Measurements from ENCODE around the gene PRM2. TPM values are rescaled to one million over a fixed set of nuclear protein-coding genes. Genes with fewer than 3 reads are reported as not detected.
A peak's percentile ranks its signal among the peaks of the same experiment; 100 is the strongest.

The PRM2 gene
- total RNA-seq, 1 experiment from 2014 or later, result not detected

GRCh38 chr16:11232302-11232851, 43.9 kb downstream of the PRM2 start:
- H3K23ac ChIP-seq (ENCODE audit: insufficient read length, low read depth, low read length), result no peak overlapping the region
- H3K79me2 ChIP-seq (ENCODE audit: insufficient read depth, low read length), result no peaks in the 10 kb centered on the region
- no peak overlapping the region for H3K18ac ChIP-seq (ENCODE audit: insufficient read length, low read depth, low read length)
- H2BK120ac ChIP-seq (ENCODE audit: low read depth, low read length, poor library complexity, severe bottlenecking), result no peak overlapping the region
- H3K4me3 Mint-ChIP-seq, result 0 out of 5 replicates have a peak overlapping the region, but pooled peaks of 1 of the 2 experiments have one; percentile 42
- no peaks in the 10 kb centered on the region for H3K27me3 ChIP-seq (ENCODE audit: insufficient read depth, low read length)
- H2AK5ac ChIP-seq (ENCODE audit: insufficient read length, low read length), result no peak overlapping the region
- WGBS (ENCODE audit: extremely low coverage, insufficient read length, low lambda C conversion rate), result no CpG with 5 or more reads among the region's 3 CpGs
- no peak overlapping the region for H4K5ac ChIP-seq (ENCODE audit: insufficient read length, low read depth, low read length)
- H2BK5ac ChIP-seq (ENCODE audit: insufficient read length, low read length), result no peak overlapping the region
- H3K4me1 Mint-ChIP-seq, result peaks cover 0 to 6% of the 10 kb centered on the region in 2 experiments; a peak in 3 of 4 replicates
- no peak for DNase-seq
- H2AFZ ChIP-seq (ENCODE audit: low read length), result no peak overlapping the region
- H3K56ac ChIP-seq (ENCODE audit: insufficient read length, low read depth, low read length), result no peak overlapping the region
- H2BK12ac ChIP-seq (ENCODE audit: insufficient read length, low read depth, low read length), result no peak overlapping the region
- no peaks in the 10 kb centered on the region for H3K9me3 Mint-ChIP-seq
- peaks cover 8% of the 10 kb centered on the region for H3K27me3 Mint-ChIP-seq (ENCODE audit: low read depth)
- H3K79me1 ChIP-seq (ENCODE audit: insufficient read depth, low read depth, low read length, poor library complexity, severe bottlenecking), result no peaks in the 10 kb centered on the region
- H3K9me3 ChIP-seq (ENCODE audit: control insufficient read depth, low read depth, low read length), result no peaks in the 10 kb centered on the region
- H4K91ac ChIP-seq (ENCODE audit: insufficient read length, low read depth, low read length), result no peak overlapping the region
- H3K27ac Mint-ChIP-seq, result no peak overlapping the region; a peak in 2 of 7 replicates
- H3K23me2 ChIP-seq (ENCODE audit: insufficient read length, low read depth, low read length, poor library complexity, severe bottlenecking), result no peaks in the 10 kb centered on the region
- H4K8ac ChIP-seq (replicated peaks; ENCODE audit: insufficient read length, low read depth, low read length), result no peak overlapping the region
- no peaks in the 10 kb centered on the region for H3K36me3 Mint-ChIP-seq (ENCODE audit: insufficient read depth in 1 of 3, low read depth in 3 of 3)
- H4K20me1 ChIP-seq (ENCODE audit: control insufficient read depth, insufficient read depth, insufficient read length), result no peaks in the 10 kb centered on the region
- H3K4me1 ChIP-seq (ENCODE audit: insufficient read depth, low read length), result no peaks in the 10 kb centered on the region
- H3K4ac ChIP-seq (ENCODE audit: low read depth, low read length), result no peak overlapping the region
- H2BK20ac ChIP-seq (ENCODE audit: low read depth, low read length, poor library complexity, severe bottlenecking), result no peak overlapping the region
- H3K27ac ChIP-seq (ENCODE audit: insufficient read length, low read depth, low read length), result no peak overlapping the region
- no peak overlapping the region for H3T11ph ChIP-seq (ENCODE audit: low read length)
- no peak overlapping the region for H3K4me2 ChIP-seq (ENCODE audit: insufficient read depth, insufficient read length, low read length)
- TF ChIP-seq, protein P1, sequence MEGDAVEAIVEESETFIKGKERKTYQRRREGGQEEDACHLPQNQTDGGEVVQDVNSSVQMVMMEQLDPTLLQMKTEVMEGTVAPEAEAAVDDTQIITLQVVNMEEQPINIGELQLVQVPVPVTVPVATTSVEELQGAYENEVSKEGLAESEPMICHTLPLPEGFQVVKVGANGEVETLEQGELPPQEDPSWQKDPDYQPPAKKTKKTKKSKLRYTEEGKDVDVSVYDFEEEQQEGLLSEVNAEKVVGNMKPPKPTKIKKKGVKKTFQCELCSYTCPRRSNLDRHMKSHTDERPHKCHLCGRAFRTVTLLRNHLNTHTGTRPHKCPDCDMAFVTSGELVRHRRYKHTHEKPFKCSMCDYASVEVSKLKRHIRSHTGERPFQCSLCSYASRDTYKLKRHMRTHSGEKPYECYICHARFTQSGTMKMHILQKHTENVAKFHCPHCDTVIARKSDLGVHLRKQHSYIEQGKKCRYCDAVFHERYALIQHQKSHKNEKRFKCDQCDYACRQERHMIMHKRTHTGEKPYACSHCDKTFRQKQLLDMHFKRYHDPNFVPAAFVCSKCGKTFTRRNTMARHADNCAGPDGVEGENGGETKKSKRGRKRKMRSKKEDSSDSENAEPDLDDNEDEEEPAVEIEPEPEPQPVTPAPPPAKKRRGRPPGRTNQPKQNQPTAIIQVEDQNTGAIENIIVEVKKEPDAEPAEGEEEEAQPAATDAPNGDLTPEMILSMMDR (conservative IDR thresholded peaks at IDR 0.05), result no peak
- no peak overlapping the region for H2BK15ac ChIP-seq (ENCODE audit: low read depth, low read length)
- no peak overlapping the region for H3K9ac ChIP-seq (ENCODE audit: extremely low read depth, insufficient read length, low read length)
- no peak overlapping the region for H3K14ac ChIP-seq (ENCODE audit: insufficient read depth, low read length)

Measured in H9 (cell line).